Measurements from ENCODE around the gene MATR3.

- TF ChIP-seq, protein P1, sequence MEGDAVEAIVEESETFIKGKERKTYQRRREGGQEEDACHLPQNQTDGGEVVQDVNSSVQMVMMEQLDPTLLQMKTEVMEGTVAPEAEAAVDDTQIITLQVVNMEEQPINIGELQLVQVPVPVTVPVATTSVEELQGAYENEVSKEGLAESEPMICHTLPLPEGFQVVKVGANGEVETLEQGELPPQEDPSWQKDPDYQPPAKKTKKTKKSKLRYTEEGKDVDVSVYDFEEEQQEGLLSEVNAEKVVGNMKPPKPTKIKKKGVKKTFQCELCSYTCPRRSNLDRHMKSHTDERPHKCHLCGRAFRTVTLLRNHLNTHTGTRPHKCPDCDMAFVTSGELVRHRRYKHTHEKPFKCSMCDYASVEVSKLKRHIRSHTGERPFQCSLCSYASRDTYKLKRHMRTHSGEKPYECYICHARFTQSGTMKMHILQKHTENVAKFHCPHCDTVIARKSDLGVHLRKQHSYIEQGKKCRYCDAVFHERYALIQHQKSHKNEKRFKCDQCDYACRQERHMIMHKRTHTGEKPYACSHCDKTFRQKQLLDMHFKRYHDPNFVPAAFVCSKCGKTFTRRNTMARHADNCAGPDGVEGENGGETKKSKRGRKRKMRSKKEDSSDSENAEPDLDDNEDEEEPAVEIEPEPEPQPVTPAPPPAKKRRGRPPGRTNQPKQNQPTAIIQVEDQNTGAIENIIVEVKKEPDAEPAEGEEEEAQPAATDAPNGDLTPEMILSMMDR (IDR thresholded peaks at IDR 0.05), result no peak
- no peak for TF ChIP-seq POLR2A (IDR thresholded peaks at IDR 0.05)
Observed at GRCh38 chr5:139262059-139262741, 31.3 kb upstream of the MATR3 start.

Data from uterus (tissue), 2 donors.